Right cardiac atrium (tissue), 5 donors: ENCODE data around the gene EDARADD. TPM values are rescaled to one million over a fixed set of nuclear protein-coding genes. Genes with fewer than 3 reads are reported as not detected.

ENCODE experiments used
- ATAC-seq, 2 donors: fragments of 200-7000 bp; cut with Tn5 transposase; one replicate each; pipeline versions ENCODE4 v1.8.0 to v1.9.1; 2020; ENCODE audit warnings: moderate library complexity in 2 of 2, mild to moderate bottlenecking in 1 of 2
- DNase-seq, 3 donors: peaks; one replicate each; pipeline ENCODE4 v3.0.0-alpha.2; 2020
- H3K27ac ChIP-seq: one replicate; pipeline ENCODE4 v1.5.1; 2013; ENCODE audit warnings: mild to moderate bottlenecking, low read length, control low read depth, moderate library complexity
- H3K27me3 ChIP-seq: one replicate; pipeline ENCODE4 v1.6.1; 2013; ENCODE audit not compliant: control insufficient read depth, insufficient read depth
- H3K4me1 ChIP-seq: one replicate; pipeline ENCODE4 v1.6.1; 2013; ENCODE audit warnings: low read length; ENCODE audit not compliant: control insufficient read depth, insufficient read depth
- H3K4me3 ChIP-seq: one replicate; pipeline ENCODE4 v1.5.1; 2013; ENCODE audit warnings: low read length, control low read depth
- H3K9me3 ChIP-seq: one replicate; pipeline ENCODE4 v1.6.1; 2013; ENCODE audit warnings: low read length; ENCODE audit not compliant: control insufficient read depth
- WGBS: extraction: QIAGEN DNeasy Blood & Tissue Kit; methylation state at CpG from one replicate; pipeline ENCODE4 v1.1.7; 2013; 5-methylcytosine and 5-hydroxymethylcytosine counted together
- intact Hi-C, 4 donors: fragments of 100-400 bp; cut with DNase I; formaldehyde crosslinking; loops; one replicate each; pipeline versions ENCODE4 v1.11.0 to v1.14.0; 2022 to 2023
- polyA plus RNA-seq: library from polyadenylated mRNA; stranded (reverse); fragments of 200-250 nt; gene quantifications from one replicate; pipeline ENCODE4 v1.2.3, GENCODE V29; 2013
- total RNA-seq, 4 donors: library from RNA; stranded (reverse); fragmentation: NEBNext Ultra II Directional; extraction: Animal tissue kit (Norgen Biotek cat#: 25700); gene quantifications; one replicate each; pipeline ENCODE4 v1.2.1, GENCODE V29; 2021
- donor health status: healthy with polysubstance abuse.
- donor health status: DM: no; HTN: yes; CAD: no.
- donor health status: DM: no; HTN: no; CAD: no.
- donor health status: DM: no; HTN: yes; CAD: no; lungs with severe emphysema.
- donor health status: DM: yes; HTN: yes; CAD: no.

Gene EDARADD
- total and polyA plus RNA-seq, 5 donors: 0.11 to 0.40 (median 0.25) TPM

DNA sequence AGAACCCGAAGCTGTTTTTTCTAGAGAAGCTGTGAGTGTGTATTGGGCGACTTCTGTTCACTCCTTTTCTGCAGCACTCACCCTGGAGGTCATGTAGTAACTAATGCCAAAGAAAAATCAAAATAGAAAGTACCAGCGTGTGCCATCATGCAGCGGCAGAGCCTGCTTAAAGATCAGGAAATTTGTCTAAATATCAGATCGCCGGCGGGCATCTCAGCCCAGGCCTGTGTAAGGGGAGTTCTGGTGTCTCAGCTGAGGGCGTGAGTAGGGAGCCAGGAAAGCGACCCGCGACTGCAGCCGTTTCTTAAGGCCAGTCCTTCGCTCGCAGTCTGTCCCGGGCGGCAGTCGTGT, 768 bp downstream of the EDARADD start:
- Histone ChIP-seq H3K27me3 (no peaks in the 10 kb centered on the region), H3K9me3 (no peaks in the 10 kb centered on the region), H3K4me3 (peak overlapping the region; percentile 73), H3K4me1 (no peaks in the 10 kb centered on the region), H3K27ac (no peak overlapping the region)
- no peak for ATAC-seq
- WGBS: 2% methylated on average over 17 of the region's 17 CpGs
- DNase-seq: no peak
- intact Hi-C loops: no loop called here

DNA sequence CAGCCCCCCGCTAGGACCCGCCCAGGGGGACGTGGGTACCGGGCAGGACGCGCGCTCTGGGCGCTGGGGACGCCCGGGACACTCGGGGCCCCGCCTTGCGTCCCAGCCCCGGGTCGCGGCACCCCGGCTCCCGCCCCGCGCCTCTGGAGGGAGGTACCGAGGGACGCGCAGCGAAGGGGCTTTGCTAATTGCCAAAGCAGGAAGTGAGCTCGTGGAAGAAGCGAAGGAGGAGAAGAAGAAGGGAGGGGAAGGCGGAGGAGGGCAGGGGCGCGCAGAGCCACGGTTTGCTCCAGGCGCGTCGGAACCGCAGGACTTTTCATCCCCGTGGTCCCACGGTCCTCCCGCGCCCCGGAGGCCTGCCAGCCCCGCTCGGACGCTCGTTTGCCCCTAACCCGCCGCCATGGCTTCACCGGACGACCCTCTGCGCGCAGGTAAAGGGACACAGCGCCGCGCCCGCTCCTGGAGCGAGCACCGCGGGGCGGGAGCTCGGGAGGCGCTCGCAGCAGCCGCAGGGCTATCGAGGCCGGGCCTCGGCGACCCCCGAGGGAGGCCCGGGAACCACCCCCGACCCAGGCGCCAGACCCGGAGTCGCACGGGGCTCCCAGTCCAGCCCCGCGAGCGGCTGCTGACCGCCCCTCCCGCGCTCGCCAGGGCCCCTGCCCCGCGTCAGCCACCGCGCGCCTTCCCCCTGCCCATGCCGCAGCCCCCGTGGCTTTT, 1.3 kb downstream of the EDARADD start:
- H3K27ac ChIP-seq: no peak overlapping the region
- H3K9me3 ChIP-seq: no peaks in the 10 kb centered on the region
- under 1% methylated on average over 86 of the region's 86 CpGs for WGBS
- intact Hi-C loops: no loop called here
- no peaks in the 10 kb centered on the region for H3K27me3 ChIP-seq
- peak; percentile 15 to 62 (median 48) for DNase-seq
- H3K4me3 ChIP-seq: peak overlapping the region; percentile 73
- no peaks in the 10 kb centered on the region for H3K4me1 ChIP-seq
- peak; percentile 63 to 71 for ATAC-seq

DNA sequence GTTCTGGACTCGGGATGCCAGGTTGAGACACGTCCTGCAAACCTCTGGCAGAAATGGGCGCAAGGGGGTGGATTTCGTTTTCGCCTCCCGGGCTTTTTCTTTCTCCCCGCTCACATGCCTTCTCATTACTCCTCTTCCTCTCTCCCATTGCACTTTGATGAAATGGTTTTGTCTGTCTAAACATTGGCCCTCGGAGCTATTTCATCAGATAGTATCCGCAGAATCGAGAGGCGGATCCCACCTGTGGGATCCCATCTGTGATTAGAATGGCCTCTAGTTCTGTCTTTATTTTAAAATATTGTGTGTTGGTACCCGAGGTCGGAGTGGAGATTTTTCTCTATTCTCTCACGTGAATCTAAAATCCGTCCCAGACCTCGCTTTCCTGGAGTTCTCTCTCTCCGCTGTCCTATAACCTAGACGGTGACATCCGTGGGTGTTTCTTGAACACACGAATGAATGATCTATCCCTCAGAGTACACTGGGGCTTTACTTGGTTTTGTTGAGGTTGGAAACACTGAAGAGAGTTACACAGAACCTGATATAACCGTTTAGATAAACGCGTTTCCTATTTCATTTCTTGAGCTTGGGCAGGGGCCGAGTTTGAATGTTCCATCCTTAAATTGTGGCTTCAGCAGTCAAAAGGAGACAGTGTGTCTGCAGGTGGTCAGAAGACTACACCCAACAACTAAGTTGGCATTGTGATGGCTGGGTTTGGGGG, 2.0 kb downstream of the EDARADD start:
- ATAC-seq (no peak), DNase-seq (peak in 1 of 3 donors; percentile 21)
- 28% methylated on average over 24 of the region's 24 CpGs for WGBS
- intact Hi-C loops: no loop called here
- no peaks in the 10 kb centered on the region for H3K9me3 ChIP-seq
- no peaks in the 10 kb centered on the region for H3K27me3 ChIP-seq
- H3K4me3 ChIP-seq: peak overlapping the region; percentile 73
- no peak overlapping the region for H3K27ac ChIP-seq
- H3K4me1 ChIP-seq: no peaks in the 10 kb centered on the region

DNA sequence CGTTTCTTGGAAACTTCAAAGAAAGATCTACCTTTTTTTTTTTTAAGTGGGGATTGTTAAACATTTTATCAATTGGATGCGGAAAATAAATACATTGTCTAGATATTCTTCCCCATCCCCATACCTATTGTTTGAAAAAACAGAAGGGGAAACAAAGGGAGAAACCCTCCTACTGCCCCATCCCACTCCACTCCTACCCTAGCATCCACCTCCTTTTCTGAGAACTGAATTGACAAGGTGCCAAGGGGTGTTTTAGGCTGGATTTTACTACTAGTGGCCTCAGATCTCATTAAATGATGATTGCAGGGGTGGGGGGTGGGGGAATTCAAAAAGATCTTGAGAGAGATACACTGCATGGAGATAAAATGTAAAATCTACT, 2.6 kb downstream of the EDARADD start:
- intact Hi-C loops: no loop called here
- H3K4me3 ChIP-seq: no peak overlapping the region
- no peaks in the 10 kb centered on the region for H3K9me3 ChIP-seq
- H3K27me3 ChIP-seq: no peaks in the 10 kb centered on the region
- no peak overlapping the region for H3K27ac ChIP-seq
- 96% methylated on average over 2 of the region's 2 CpGs for WGBS
- ATAC-seq (no peak), DNase-seq (no peak)
- no peaks in the 10 kb centered on the region for H3K4me1 ChIP-seq

DNA sequence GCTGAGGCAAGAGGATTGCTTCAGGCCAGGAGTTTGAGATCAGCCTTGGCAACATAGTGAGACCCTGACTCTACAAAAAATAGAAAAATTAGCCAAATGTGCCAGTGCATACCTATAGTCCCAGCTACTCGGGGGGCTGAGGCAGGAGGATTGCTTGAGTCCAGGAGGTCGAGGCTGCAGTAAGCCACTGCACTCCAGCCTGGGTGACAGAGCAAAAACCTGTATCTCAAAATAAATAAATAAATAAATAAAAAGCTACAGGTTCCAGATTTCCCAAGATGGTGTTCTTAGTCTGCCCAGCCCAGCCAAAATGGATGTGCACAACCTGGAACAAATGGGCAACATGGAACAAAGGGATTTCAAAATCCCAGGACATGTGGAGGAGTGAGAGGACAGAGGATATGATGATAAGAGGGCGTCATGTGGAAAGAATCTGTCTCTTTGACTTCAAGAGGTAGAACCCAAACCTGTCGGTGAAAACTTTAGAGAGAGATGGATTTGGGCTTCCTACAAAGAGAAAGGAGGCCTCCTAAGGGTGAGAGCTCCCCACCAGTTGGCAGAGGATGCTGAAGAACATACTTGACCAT, 3.2 kb downstream of the EDARADD start:
- no peak overlapping the region for H3K27ac ChIP-seq
- ATAC-seq (no peak), DNase-seq (no peak)
- H3K27me3 ChIP-seq: no peaks in the 10 kb centered on the region
- no peaks in the 10 kb centered on the region for H3K9me3 ChIP-seq
- intact Hi-C loops: no loop called here
- no peak overlapping the region for H3K4me3 ChIP-seq
- whole genome bisulfite sequencing: 90% methylated on average over 4 of the region's 4 CpGs
- no peaks in the 10 kb centered on the region for H3K4me1 ChIP-seq

DNA sequence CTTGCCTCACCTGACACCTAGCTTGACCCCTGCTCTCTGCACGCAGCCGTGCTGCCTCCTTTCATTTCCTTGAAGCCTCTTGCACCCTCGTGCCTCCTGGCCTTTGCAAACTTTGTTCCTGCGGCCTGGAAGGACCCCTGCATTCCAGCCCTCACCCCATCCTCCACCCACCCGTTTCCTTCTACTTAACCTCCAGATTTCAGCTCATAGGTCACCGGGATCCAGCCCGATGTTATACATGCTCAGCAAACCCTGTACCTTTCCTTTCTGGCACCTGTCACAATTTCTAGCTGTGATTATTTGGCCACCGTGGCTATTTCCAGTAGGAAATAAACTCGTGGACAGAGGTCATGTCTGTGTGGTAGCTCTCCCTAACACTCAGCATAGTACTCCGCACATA, 4.5 kb downstream of the EDARADD start:
- Histone ChIP-seq H3K27me3 (no peaks in the 10 kb centered on the region), H3K27ac (no peak overlapping the region), H3K9me3 (no peaks in the 10 kb centered on the region), H3K4me1 (no peaks in the 10 kb centered on the region), H3K4me3 (no peak overlapping the region)
- ATAC-seq (no peak), DNase-seq (peak in 1 of 3 donors; percentile 26)
- intact Hi-C loops: no loop called here
- WGBS: 79% methylated on average over 10 of the region's 10 CpGs

DNA sequence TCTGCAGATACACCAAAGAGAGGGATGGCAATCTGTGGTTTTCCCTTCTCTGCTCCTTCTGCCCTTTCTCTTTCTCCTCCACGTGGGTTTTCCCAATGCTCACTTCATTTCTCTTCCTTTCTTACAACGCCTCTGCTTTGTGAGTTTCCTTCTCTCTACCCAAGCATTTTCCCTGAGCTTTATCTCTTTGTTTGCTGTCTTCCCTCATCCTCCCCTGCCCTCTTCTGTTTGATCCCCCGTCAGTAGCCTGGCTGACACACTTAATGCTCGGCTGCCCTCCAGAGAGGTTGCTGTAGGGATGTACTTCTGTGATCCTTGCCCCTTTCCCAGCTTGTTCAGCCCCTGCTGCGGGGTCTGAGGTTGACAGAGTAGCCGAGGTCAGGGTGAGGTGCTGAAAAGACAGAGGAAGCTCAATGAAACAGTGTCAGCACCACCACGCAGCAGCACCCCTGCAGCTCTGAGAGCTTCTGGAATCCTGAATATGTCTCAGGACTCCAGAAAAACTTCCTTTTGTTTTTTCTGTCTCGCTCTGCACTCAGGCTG, 6.0 kb downstream of the EDARADD start:
- Histone ChIP-seq H3K4me3 (no peak overlapping the region), H3K27ac (no peak overlapping the region), H3K9me3 (no peaks in the 10 kb centered on the region), H3K4me1 (no peaks in the 10 kb centered on the region), H3K27me3 (no peaks in the 10 kb centered on the region)
- no peak for DNase-seq
- ATAC-seq: no peak
- intact Hi-C loops: no loop called here
- WGBS: 51% methylated on average over 8 of the region's 8 CpGs

DNA sequence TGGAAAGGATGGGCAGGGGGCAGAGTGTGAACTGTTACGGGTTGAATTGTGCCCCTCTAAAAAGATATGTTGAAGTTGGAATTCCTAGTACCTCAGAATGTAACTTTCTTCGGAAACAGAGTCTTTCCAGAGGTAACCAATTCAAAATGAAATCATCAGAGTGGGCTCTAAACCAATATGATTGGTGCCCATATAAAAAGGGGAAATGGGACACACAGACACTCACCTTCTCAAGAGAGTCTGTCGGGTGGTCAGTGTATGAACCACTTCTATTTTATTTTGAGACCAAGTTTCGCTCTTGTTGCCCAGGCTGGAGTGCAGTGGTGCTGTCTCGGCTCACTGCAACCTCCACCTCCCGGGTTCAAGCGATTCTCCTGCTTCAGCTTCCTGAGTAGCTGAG, 7.6 kb downstream of the EDARADD start:
- Histone ChIP-seq H3K9me3 (no peaks in the 10 kb centered on the region), H3K4me3 (no peak overlapping the region), H3K4me1 (no peaks in the 10 kb centered on the region), H3K27ac (no peak overlapping the region), H3K27me3 (no peaks in the 10 kb centered on the region)
- ATAC-seq: no peak
- DNase-seq: no peak
- intact Hi-C loops: no loop called here
- WGBS: 95% methylated on average over 7 of the region's 7 CpGs

DNA sequence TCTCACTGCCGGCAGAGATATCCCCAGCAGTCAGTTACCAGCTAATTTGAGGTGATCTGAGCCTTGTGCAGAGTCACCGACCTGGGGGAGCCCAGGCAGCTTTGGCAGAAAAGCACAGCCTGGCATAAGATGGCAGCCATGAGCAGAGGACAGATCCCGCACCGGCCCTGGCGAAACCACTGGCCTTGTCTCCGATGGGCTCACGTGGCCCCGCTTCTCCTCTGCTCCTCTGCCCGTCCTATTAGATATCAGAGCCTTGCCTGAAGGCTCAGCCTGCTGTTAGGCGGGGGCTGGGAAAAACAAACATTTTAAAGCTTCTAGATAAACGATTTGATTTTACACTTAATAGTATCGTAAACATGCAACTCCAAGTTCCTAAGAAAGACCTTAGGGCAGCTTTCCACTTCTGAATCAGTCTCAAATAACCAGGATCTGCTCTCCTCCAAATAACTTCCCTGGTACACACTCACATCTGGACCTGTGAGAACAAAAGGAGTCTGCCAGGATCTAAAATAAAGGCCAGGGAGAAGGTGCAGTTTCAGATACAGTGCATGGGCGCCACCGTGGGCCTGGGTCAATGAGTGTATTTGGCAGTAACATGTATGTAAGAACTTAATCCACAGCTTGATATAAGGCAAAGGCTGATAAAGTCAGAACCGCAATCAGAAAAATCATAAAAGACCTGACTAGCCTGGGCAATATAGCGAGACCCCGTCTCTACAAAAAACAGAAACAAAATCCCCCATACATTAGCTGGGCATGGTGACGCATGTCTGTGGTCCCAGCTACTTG, 10.0 kb downstream of the EDARADD start:
- 85% methylated on average over 18 of the region's 18 CpGs for WGBS
- DNase-seq (no peak), ATAC-seq (no peak)
- no peak overlapping the region for H3K27ac ChIP-seq
- no peaks in the 10 kb centered on the region for H3K9me3 ChIP-seq
- intact Hi-C loops: no loop called here
- no peaks in the 10 kb centered on the region for H3K4me1 ChIP-seq
- no peak overlapping the region for H3K4me3 ChIP-seq
- H3K27me3 ChIP-seq: no peaks in the 10 kb centered on the region

DNA sequence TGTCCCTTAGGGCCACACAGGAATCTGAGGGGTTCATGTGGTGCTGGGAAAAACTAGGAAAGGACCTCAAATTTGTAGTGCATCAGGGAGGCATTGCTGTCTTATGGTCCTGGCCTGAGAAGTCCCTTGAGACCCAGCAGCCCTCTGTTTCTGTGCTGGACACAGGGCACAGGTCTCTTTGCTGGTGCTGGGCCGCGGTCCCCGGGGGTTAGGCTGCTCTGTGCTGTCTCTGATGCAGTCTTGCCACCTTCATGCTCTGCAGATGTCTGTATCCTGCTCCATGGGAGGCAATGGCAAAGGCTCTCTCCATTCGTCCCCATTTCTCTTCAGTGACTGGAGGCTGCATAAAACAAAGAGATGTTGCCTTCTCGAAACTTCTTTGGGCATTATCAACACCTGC, 13.0 kb downstream of the EDARADD start:
- intact Hi-C loops: no loop called here
- ATAC-seq: no peak
- 92% methylated on average over 5 of the region's 5 CpGs for WGBS

DNA sequence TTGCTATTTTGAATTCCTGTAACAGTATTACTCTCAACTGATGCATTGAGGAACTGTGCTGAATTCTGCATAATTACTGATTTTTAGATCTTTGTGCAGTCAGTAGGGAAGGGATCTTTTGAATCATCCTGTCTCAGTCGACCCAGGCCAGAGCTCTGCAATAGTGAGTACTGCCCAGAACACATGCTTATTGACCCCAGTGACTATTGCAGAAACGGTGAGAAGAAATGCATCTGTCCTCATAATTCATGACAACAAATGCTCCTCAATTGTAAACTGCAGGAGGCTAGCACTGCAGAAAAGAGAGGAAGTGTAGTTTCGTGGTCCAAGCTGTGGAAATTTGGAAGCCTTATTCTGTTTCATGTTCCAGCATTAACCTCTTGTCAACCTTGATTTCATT, 19.6 kb downstream of the EDARADD start:
- DNase-seq (no peak), ATAC-seq (no peak)
- no peak overlapping the region for H3K27ac ChIP-seq
- H3K27me3 ChIP-seq: no peaks in the 10 kb centered on the region
- H3K4me3 ChIP-seq: no peak overlapping the region
- no peaks in the 10 kb centered on the region for H3K4me1 ChIP-seq
- WGBS: 39% methylated on average over 3 of the region's 3 CpGs
- no peaks in the 10 kb centered on the region for H3K9me3 ChIP-seq
- intact Hi-C loops: no loop called here

More for the DNA sequence above, 13.0 kb downstream of the EDARADD start:
- Histone ChIP-seq H3K4me1 (no peaks in the 10 kb centered on the region), H3K27me3 (no peaks in the 10 kb centered on the region), H3K9me3 (no peaks in the 10 kb centered on the region), H3K27ac (no peak overlapping the region), H3K4me3 (no peak overlapping the region)
- DNase-seq: no peak
